HepG2 (cell line): ENCODE results near the gene FABP2. TPM values are rescaled to one million over a fixed set of nuclear protein-coding genes. Genes with fewer than 3 reads are reported as not detected.
"Not testable (repeated sequence)": the region's sequence is repeated elsewhere in the genome, so short reads cannot be mapped to it uniquely, and the experiment has no call there.

Experiments used
- ATAC-seq: fragments of 200-7000 bp; cut with Tn5 transposase; 3 replicates; pipeline ENCODE4 v1.9.1; 2020; ENCODE audit warnings: mild to moderate bottlenecking, moderate library complexity
- BruUV-seq: library from RNA; stranded (reverse); fragments of 400-500 nt; replicated peaks from 2 replicates; lab custom pipeline; 2021; lab: Mats Ljungman, UMichigan
- CTCF ChIA-PET: fragments of 300-600 bp; formaldehyde crosslinking; extraction: SDS; loops from one replicate; lab custom pipeline; 2021; ENCODE audit warnings: low total read pairs, inconsistent platforms, low intra/inter-chr PET ratio; lab: Yijun Ruan, JAX
- POLR2A ChIA-PET: fragments of 350-600 bp; sonication (Branson Sonifier 250); formaldehyde crosslinking; loops from one replicate; lab custom pipeline; 2020; ENCODE audit warnings: antibody characterized with exemption, inconsistent platforms; lab: Yijun Ruan, JAX
- DNase-seq: peaks from one replicate; pipeline ENCODE4 v3.0.0-alpha.2; 2015; ENCODE audit warnings: low spot score
- FAIRE-seq: peaks from 3 replicates; lab custom pipeline; 2011; peaks lifted over from hg19 to GRCh38; lab: Jason Lieb, UNC
- H2AFZ ChIP-seq: one replicate; pipeline ENCODE4 v1.6.1; 2011; ENCODE audit warnings: low read length, inconsistent platforms
- H3K27ac ChIP-seq: fragments of 300-600 bp; 3 replicates; pipeline ENCODE4 v1.8.0; 2011; ENCODE audit warnings: mixed run types, mild to moderate bottlenecking, mixed read lengths, low read length, inconsistent platforms; ENCODE audit not compliant: insufficient read depth; ENCODE audit errors: extremely low read length
- H3K27me3 ChIP-seq, 2 experiments: fragments of 200-600 bp in 1 of 2; 2 replicates in 1 of 2; 3 replicates in 1 of 2; pipeline versions ENCODE4 v1.6.0 to v1.8.0; 2011; ENCODE audit warnings: low read length in 2 of 2, mild to moderate bottlenecking in 2 of 2, moderate library complexity in 2 of 2, inconsistent platforms in 1 of 2; ENCODE audit not compliant: insufficient read depth in 2 of 2, control insufficient read depth in 1 of 2
- H3K36me3 ChIP-seq, 2 experiments: fragments of 200-600 bp in 1 of 2; replicated peaks in 1 of 2; 2 replicates in 1 of 2; 3 replicates in 1 of 2; pipeline versions ENCODE4 v1.5.1 to v1.8.0; 2011; ENCODE audit warnings: low read length in 2 of 2, inconsistent platforms in 1 of 2; ENCODE audit not compliant: insufficient read depth in 2 of 2, control insufficient read depth in 1 of 2
- H3K4me1 ChIP-seq: 2 replicates; pipeline ENCODE4 v1.5.1; 2012; ENCODE audit warnings: low read length, inconsistent platforms; ENCODE audit not compliant: insufficient read depth
- H3K4me2 ChIP-seq: 2 replicates; pipeline ENCODE4 v1.6.0; 2011; ENCODE audit warnings: low read depth, low read length, inconsistent platforms
- H3K4me3 ChIP-seq, 3 experiments: fragments of 200-600 bp in 1 of 3; sonication (generic), shearing (Covaris generic) in 1 of 3; replicated peaks in 1 of 3; 2 replicates each; pipeline ENCODE4 v1.5.1; 2011 to 2016; ENCODE audit warnings: low read length in 3 of 3, inconsistent platforms in 2 of 3, low read depth in 2 of 3, mild to moderate bottlenecking in 2 of 3, control low read depth in 1 of 3, mixed read lengths in 1 of 3; ENCODE audit not compliant: insufficient read depth in 1 of 3
- H3K79me2 ChIP-seq: one replicate; pipeline ENCODE4 v1.6.1; 2011; ENCODE audit warnings: low read length, inconsistent platforms; ENCODE audit not compliant: insufficient read depth
- H3K9ac ChIP-seq: 2 replicates; pipeline ENCODE4 v1.6.0; 2011; ENCODE audit warnings: mild to moderate bottlenecking, low read depth, low read length, inconsistent platforms; ENCODE audit not compliant: insufficient read depth
- H3K9me3 ChIP-seq: 2 replicates; pipeline ENCODE4 v1.5.1; 2012; ENCODE audit warnings: mild to moderate bottlenecking, low read length
- H4K20me1 ChIP-seq: 2 replicates; pipeline ENCODE4 v1.6.0; 2011; ENCODE audit warnings: inconsistent platforms, mild to moderate bottlenecking, low read length, moderate library complexity; ENCODE audit not compliant: insufficient read depth
- KLF9 ChIP-seq: IDR thresholded peaks from 2 replicates; pipeline ENCODE4 v1.6.1; 2016; ENCODE audit warnings: low read depth
- TRAFD1 ChIP-seq: sonication (generic); formaldehyde crosslinking; IDR thresholded peaks from 2 replicates; pipeline ENCODE4 v1.5.1; 2020; ENCODE audit warnings: missing genetic modification reagents, mild to moderate bottlenecking, borderline replicate concordance
- ZNF282 ChIP-seq: fragments of 450-650 bp; IDR thresholded peaks from 2 replicates; pipeline ENCODE4 v1.6.1; 2018; ENCODE audit not compliant: partially characterized antibody
- ZNF792 ChIP-seq: IDR thresholded peaks from 2 replicates; pipeline ENCODE4 v1.6.1; 2016
- ZSCAN22 ChIP-seq: sonication (generic); formaldehyde crosslinking; IDR thresholded peaks from 2 replicates; pipeline ENCODE4 v1.4.0; 2020; ENCODE audit warnings: mild to moderate bottlenecking, missing genetic modification reagents
- WGBS: methylation state at CpG from one replicate; pipeline ENCODE4 v1.1.6; 2017; ENCODE audit warnings: low lambda C conversion rate; 5-methylcytosine and 5-hydroxymethylcytosine counted together
- in situ Hi-C: cut with HindIII; loops from 2 replicates; pipeline ENCODE4 v1.10.0; 2017; ENCODE audit warnings: low pct_unique_long_range_greater_than_20kb; ENCODE audit not compliant: extremely low pct_ligation_motif_present
- intact Hi-C: fragments of 100-400 bp; cut with micrococcal nuclease; formaldehyde crosslinking; loops from one replicate; pipeline ENCODE4 v1.10.0; 2022; ENCODE audit not compliant: unreplicated experiment
- polyA plus RNA-seq, 8 experiments: library from polyadenylated mRNA; depleted of rRNA in 3 of 8; stranded (reverse) in 7 of 8; unstranded in 1 of 8; fragments of >200 nt; fragmentation: Illumina TruSeq in 4 of 8; extraction: Trizol in 4 of 8; gene quantifications; 2 replicates each; pipeline versions ENCODE4 v1.2.1 to v1.2.3, GENCODE V29; 2011 to 2016; ENCODE audit warnings: low read depth in 4 of 8, missing spikeins in 1 of 8, mixed read lengths in 1 of 8; ENCODE audit not compliant: insufficient read depth in 1 of 8
- total RNA-seq, 5 experiments: library from RNA; depleted of rRNA; stranded (reverse); fragments of >200 nt; fragmentation: Illumina TruSeq; extraction: Trizol; gene quantifications; 2 replicates each; pipeline ENCODE4 v1.2.3, GENCODE V29; 2016; ENCODE audit warnings: low read depth in 1 of 5

FABP2 gene
- total and polyA plus RNA-seq, 2 of the 13 experiments (the other 11 are each of a cell fraction or from before 2014, with no cell fraction given), result 0.78 to 1.2 TPM

DNA sequence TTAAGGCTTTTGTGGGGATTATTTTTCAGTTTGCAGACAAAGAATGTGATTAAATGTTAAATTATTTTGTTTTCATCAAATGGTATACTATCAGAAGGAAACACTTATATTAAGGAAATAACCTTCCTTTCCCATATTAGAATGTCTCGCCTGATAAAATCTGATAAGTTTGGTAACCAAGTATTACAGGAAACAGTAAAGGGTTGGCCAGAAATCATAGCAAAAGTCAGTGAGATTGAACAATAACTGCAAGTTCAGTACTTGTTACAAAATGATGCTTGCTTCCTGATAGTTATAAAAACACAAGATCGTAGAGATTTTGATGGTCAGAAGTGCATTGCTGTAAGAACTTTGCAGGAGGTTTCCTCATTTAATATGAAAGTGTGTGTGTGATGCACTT lies 40.5 kb downstream of the FABP2 start (continued):
- TF ChIP-seq ZNF282, result no peak
- no peak for TF ChIP-seq ZNF792
- TF ChIP-seq ZSCAN22 (CRISPR knock-in tag), result no peak
- no peak for TF ChIP-seq KLF9
- no peak for TF ChIP-seq TRAFD1
- TF ChIP-seq, all 625 proteins: peak for 0

DNA sequence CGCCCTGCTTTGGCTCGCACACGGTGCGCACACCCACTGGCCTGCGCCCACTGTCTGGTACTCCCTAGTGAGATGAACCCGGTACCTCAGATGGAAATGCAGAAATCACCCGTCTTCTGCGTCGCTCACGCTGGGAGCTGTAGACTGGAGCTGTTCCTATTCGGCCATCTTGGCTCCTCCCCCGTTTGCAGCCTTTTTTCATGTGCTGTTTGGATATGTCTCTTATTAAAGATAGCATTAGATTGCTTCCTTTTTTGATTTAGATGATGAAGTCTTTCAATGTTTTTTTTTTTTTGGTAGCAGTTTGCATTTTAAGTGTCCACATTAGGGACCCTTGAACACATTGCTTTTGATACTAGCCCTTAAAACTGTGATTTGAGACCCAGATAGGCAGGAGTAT lies 42.0 kb downstream of the FABP2 start:
- H3K27ac ChIP-seq, H3K4me1 ChIP-seq, H3K9me3 ChIP-seq, H3K4me2 ChIP-seq, H3K9ac ChIP-seq, DNase-seq, H3K27me3 ChIP-seq, H3K79me2 ChIP-seq, H3K36me3 ChIP-seq, FAIRE-seq, CTCF ChIA-PET, BruUV-seq, intact Hi-C loops, H3K4me3 ChIP-seq, H4K20me1 ChIP-seq, in situ Hi-C loops, ATAC-seq, H2AFZ ChIP-seq: not testable (repeated sequence)
- POLR2A ChIA-PET, result interaction anchor here (0.8 kb wide), 1 partner anchor 67 kb away, joined by 5 read pairs; no protein-coding TSS in a partner anchor
- 95% methylated on average over 11 of the region's 12 CpGs for WGBS

DNA sequence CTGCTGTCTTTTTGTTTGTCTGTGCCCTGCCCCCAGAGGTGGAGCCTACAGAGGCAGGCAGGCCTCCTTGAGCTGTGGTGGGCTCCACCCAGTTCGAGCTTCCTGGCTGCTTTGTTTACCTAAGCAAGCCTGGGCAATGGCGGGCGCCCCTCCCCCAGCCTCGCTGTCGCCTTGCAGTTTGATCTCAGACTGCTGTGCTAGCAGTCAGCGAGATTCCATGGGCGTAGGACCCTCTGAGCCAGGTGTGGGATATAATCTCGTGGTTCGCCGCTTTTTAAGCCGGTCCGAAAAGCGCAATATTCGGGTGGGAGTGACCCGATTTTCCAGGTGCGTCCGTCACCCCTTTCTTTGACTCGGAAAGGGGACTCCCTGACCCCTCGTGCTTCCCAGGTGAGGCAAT lies 42.4 kb downstream of the FABP2 start:
- WGBS, result 85% methylated on average over 18 of the region's 19 CpGs
- not testable (repeated sequence) for FAIRE-seq

More for the DNA sequence above, 42.4 kb downstream of the FABP2 start:
- ATAC-seq, H3K4me1 ChIP-seq, H3K36me3 ChIP-seq, H3K27ac ChIP-seq, H3K9me3 ChIP-seq, in situ Hi-C loops, H3K4me3 ChIP-seq, CTCF ChIA-PET, DNase-seq, POLR2A ChIA-PET, H4K20me1 ChIP-seq, H3K4me2 ChIP-seq, H3K27me3 ChIP-seq, H3K79me2 ChIP-seq, intact Hi-C loops, H2AFZ ChIP-seq, H3K9ac ChIP-seq, BruUV-seq: not testable (repeated sequence)
